KG1 (cell line): ENCODE measurements around the gene CYP1A1.
"Not testable (repeated sequence)": the region's sequence is repeated elsewhere in the genome, so short reads cannot be mapped to it uniquely, and the experiment has no call there.

Experiments used
- DNase-seq: peaks from one replicate; lab custom pipeline; 2025; lab: John Stamatoyannopoulos, UW

Gene CYP1A1

DNA sequence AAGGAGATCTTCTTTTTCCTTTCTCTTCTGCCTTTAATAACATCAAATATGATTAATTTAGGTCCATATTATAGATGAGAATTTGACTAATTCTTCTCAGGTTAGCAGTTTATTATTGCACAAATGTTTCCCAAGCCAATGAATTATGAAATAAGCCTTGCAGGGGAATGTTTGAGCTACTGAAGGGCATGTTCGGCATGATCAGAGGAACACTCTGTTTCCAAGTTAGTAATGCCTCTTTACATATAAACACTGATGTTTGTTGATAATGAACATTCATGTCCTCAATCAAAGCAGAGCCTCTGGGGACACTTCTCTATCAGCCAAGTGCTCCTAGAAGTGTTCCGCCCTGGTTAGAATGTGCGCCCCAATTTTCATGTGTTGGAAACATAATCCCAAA lies 10.0 kb upstream of the CYP1A1 start:
- DNase-seq, result no peak

DNA sequence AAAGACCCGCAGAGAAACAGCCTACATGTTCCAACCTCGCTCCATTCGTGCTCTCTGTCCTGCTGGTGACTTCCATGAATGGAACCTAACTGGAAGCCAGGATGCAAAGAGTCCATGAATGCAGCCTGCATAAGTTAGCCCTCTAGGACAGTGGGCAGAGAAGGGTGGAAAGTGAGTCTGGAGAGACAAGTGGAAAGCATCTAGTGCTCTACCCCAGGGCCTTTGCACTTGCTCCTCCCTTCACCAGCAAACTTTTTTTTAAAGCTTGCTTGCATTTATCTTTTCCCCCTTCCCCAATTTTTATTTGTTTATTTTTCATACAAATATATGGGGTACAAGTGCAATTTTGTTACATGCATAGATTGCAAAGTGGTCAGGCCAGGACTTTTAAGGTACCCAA lies 7.9 kb upstream of the CYP1A1 start:
- DNase-seq, result no peak

DNA sequence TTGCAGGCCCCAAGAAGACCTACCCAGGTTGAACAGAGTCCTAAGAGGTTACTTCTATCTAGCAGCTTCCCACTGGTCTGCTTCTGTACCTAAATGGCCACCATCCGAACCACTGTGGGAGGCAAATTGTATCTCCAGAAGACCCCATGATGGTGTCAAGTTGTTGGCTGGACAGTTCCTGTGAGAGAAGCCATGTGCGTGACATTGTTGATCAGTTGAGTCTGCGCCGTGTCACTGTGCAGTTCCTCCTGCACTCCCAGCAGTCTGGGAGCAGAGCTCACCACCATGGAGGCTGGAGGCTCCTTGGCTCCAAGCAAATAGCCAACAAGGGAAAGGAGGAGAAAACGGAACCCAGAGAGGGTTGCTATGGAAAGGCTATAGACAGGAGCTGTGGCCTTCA lies 7.5 kb upstream of the CYP1A1 start:
- no peak for DNase-seq

DNA sequence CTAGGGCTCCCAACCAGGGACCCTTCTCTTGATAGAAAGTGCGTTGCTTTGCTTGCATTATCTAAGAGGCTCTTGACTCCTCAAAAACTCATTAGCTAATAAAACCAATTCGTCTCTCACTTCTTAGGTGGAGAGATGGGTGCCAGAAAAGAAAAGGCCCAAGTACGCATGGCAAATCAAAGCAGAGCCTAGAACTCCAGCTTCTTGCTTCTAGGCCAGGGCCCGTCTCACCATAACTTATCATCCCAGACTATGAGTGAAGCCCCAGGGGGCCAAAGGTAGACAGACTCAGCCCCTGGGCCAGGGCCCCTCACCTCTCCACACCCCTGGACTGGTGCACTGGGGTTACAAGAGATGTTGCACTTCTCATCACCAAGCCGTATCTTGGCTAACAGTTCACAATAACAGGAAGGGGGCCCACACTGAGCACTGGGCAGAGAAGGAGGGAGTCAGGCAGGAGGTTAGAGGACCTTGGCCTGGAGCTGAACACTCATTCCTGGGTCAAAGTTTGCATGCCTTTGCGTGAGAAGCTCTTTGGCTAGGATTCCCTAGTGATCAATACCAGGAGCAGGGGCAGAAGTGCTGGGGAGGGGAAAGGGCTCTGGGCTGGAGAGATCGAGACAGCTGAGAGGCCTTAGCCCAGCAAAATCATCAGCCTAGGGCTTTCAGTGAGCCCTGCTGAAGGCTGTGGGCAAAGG lies 5.4 kb upstream of the CYP1A1 start:
- no peak for DNase-seq

DNA sequence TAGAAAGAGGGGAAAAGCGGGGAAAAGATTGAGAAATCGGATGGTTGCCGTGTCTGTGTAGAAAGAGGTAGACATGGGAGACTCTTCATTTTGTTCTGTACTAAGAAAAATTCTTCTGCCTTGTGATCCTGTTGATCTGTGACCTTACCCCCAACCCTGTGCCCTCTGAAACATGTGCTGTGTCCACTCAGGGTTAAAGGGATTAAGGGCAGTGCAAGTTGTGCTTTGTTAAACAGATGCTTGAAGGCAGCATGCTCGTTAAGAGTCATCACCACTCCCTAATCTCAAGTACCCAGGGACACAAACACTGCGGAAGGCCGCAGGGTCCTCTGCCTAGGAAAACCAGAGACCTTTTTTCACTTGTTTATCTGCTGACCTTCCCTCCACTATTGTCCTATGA lies 4.0 kb upstream of the CYP1A1 start:
- not testable (repeated sequence) for DNase-seq

DNA sequence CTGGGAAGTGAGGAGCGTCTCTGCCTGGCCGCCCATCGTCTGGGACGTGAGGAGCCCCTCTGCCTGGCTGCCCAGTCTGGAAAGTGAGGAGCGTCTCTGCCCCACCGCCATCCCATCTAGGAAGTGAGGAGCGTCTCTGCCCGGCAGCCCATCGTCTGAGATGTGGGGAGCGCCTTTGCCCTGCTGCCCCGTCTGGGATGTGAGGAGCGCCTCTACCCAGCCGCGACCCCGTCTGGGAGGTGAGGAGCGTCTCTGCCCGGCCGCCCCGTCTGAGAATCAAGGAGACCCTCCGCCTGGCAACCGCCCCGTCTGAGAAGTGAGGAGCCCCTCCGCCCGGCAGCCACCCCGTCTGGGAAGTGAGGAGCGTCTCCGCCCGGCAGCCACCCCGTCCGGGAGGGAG lies 3.4 kb upstream of the CYP1A1 start:
- not testable (repeated sequence) for DNase-seq

DNA sequence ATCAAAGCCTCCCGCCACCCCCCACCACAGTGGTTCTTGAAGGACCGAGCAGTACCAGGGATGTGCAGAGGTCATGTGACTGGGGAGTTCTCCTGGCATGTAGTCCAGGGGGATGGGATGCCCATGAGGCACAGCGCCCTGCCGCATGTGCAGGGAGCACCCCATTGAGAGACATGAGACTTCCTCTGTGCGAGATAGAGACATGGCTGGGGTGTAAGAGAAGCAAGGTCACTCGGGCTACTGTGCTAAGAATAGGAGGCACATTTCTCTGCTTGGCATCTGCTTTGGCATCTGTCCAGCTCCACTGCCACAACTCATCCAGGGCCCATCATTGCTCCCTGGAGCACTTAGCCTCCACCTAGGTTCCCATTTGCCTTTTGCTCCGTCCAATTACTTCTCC lies 2.4 kb upstream of the CYP1A1 start:
- no peak for DNase-seq

DNA sequence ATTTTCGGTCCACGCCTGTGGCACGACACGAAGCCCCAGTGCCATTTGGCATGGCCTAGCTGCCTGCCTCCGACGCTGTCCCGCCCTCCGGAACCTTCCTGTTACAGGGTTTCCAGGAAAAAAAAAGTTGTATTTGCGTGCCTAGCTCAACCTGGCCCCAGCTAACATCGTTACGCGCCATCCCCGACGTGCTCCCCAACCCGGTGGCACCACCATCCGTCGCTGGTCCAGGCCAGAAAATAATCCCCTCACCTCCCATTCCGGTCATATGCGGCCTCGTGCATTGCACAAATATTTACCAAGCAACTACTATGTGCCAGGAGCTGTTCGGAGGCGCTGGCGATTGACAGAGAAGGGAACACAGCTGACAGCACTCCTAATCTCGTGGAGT lies 1.4 kb upstream of the CYP1A1 start:
- no peak for DNase-seq

DNA sequence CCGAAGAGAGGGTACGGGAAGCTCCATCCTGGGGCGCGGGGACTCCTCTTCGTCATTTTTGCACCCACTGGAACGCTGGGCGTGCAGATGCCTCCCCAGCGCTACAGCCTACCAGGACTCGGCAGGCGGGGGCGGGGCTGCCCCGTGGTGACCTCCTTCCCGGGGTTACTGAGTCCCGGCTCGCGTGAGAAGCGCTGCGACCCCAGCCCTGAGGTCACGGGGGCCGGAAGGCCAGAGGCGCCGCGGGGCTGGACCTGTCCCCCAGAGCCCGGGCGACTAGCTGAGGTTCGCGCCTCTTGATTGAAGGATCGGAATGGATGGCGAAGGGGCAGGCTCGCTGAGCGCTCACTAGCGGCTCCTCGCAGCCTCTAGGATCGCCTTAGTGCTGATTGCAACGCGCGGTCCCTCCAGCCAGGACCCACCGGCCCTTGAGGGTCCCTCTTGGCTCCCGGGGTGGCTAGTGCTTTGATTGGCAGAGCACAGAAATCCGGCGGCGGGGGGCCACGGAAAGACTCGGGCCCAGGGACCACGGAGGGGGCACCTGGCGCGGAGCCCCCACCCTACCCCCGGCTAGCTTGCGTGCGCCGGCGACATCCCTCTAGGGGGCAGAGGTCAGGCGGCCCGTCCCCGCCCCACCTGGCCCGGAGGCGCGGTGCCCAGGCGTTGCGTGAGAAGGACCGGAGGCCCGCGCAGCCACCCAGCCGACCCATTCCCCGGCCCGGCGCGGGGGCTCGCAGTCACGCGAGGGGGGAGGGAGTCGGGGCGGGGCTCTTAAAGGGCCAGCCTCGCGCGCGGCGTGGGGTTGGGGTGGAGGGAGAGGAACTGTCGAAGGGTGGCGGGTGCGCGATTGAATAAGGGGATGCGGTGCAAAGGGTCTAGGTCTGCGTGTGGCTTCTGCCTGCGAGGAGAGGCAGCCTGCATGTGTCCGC lies 781 bp upstream of the CYP1A1 start:
- no peak for DNase-seq

DNA sequence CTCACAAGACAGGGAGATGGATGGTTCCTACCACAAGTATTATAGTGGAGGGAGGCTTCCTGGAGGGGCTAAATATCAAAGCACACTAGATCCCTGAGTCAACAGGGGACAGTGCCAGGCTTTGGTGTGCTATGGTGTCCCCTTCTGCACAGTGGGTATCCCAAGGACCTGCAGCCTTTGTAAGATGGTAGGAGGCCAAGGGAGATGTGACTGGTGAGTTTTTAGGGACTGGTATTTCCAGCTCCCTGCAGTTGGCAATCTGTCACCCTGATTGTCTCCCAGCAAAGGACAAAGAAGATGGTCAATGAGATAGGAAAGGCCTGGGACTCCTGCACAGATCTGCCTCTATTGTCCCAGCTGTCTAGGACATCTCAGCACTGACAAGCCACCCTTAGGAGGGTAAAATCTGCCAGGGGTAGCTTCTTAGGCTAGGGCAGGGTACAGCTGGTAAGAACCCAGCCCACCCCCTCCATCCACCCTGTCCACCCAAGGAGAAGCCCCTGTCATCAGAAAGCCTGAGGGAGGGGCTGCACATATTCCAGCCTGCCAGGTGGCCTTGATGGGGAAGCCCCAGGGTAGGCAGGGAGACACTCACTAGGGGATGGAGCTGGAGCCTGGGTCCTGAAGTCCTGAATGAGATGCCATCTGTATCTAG lies 631 bp downstream of the CYP1A1 start:
- DNase-seq, result no peak

DNA sequence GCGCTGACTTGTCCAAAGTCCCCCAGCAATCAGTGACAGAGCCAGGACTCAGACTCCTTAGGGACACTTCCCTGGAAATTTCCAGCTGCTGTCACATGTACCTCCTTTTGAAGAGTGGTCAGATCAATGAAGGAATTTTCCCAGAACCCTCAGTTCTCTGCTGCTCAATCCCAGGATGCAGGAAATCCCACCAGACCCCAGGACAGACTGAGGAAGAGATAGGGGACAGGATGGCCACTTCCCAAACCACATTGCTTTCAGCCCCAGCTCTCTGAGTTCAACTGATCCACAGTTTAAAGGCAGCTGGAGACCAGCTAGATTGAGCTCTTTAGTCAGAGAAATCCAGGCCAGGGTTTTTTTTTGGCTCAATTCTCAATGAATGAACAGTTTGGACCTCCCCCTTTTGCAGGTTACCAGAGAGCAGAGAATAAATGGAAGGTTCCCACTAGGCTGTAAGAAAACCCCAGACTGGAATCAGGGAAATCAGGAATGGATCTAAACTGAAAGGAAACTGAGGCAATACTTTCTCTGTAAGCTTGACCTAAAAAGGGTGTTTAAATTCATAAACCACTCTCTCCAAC lies 1.5 kb downstream of the CYP1A1 start:
- DNase-seq, result peak; percentile 57

DNA sequence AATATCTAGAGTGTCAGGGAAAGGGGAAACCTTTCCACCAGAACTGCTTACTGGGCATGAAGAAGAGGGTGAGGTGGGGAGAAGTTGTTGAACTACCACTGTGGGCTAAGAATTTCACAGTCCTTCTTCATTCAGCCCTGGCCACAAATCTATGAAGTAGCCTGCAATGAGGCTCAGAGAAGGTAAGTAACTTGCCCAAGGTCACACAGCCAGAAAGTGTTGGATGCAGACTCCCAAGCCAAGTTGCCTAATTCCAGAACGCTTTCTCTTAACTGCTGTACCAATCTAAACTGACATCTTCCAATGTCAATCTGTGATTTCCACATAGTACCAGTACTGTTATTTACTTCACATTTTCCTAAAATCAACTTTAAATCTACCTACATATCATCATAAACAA lies 2.1 kb downstream of the CYP1A1 start:
- no peak for DNase-seq

DNA sequence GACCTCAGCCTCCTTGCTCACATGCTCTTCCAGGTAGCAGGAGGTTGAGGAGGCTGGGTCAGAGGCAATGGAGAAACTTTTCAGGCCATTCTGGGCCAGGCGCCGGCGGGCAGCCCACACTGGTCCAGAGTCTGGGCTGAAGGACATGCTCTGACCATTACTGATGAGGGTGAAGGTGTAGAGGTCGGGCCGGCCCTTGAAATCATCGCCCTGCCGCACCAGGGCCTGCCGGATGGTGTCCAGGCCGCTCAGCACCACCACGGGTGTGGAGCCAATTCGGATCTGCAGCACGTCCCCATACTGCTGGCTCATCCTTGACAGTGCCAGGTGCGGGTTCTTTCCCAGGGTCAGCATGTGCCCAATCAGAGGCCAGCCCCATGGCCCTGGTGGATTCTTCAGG lies 2.7 kb downstream of the CYP1A1 start:
- no peak for DNase-seq

DNA sequence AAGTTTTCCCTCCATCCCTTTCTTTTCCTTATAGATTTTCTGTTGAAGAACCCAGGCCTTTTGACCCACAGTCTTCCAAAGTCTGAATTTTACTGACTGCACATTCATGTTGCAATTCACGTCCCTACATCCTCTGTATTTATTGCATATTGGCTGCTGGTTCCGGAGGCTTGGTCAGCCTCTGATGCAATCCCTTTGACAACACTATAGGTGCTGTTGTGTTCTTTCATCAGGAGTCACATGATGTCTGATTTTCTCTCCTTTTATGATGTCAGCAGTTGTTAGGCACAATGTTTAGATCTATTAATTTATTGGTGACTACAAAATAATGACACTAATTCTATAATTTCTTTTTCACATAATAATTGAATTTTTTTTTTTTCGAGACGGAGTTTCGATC lies 8.7 kb downstream of the CYP1A1 start:
- no peak for DNase-seq

DNA sequence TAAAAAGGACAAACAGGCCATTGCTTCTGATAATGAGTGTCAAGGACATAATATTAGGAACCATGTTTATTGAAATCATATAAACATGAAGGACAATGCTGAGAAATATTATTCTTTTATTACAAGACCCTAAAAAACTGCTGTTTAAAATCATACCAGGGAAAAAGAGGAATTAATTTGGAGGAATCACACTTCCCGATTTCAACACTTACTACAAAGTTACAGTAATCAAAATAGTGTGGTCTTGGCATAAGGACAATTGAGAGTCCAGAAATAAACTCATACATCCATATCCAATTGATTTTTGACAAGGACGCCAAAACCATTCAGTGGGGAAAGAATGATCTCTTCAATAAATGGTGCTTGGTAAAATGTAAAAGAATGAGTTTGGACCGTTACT lies 13.0 kb downstream of the CYP1A1 start:
- DNase-seq, result no peak

DNA sequence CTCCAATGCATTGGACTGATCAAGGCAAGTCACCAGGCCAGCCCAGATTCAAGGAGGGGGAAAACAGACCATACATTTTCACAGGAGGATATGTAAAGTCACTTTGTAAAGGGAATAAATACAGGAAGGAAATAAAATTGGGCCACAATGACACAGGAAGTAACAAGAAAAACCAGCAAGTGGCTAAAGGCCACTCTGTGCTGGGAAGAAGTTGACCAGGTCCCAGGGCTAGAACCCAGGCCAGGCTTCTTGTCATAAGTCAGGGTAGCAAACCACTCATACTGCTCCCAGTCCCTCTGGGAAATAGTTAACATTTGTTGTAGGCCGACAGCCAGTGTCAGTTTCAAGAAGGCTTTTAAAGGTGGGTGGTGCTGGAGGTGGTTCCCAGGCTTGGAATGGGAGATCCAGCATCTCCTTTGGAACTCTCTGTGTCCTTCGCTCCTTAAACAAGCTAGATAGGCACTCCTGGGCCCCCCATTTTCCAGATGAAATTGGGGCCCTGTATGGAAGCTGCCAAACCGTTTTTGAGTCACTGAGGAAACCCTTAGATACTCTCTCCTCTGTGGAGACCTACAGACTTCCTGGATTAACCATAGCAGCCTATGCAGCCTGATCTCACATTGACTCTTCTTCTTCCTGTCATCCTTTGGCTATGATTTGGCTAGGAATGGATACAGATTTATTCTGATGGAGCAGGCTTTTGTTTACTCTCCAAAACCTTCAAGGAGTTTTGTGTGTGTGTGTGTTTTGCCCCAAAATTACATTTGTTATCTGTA lies 14.8 kb downstream of the CYP1A1 start:
- no peak for DNase-seq

DNA sequence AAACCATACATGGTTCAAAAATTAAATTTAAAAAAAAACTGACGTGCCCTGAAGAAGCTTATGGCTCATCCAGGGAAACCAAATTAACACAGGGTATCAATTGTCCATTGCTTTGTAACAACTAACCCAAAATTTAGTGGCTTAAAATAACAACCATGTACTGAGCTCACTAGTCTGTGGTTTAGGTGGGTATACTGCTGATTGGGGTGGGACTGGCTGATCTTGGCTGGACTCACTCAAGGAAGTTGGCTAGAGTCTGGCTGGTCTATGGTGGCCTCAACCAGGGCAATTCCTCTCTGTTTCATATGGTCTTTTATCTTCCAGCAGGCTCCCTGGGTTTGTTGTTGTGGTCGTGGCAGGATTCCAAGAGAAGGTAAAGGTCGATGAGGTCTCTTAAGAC lies 15.4 kb downstream of the CYP1A1 start:
- no peak for DNase-seq

DNA sequence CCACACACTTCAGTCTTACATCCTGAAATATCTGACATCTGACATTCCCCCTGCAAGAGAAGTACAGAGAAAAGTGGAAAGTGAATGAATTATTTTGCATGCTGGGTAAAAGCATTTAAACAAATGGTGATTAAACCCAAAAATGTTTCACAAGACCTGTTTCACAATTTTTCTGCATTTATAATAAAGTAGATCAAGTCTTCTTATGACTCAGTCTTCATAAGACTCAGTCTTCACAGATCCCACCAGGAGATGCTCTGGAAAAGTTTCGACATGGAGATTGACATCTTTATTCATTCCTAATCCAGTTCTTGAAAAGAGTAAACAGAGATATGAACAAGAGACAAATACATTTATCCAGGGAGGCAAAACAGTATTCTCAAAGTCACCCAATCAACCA lies 16.3 kb downstream of the CYP1A1 start:
- no peak for DNase-seq

DNA sequence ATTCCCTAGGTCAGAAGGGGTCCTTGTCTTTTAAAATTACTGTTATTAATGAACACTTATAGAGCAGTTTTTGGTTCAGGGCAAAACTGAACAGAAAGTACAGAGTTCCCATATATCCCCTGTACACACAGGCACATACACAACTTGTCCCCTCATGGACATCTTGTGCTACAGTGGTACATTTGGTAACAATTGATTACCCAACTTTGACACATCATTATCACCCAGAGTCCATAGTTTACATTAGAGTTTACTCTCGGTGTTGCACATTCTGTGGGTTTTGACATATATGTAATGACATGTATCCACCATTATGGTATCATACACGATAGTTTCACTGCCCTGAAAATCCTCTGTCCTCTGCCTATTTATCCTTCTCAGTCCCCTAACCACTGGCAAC lies 28.5 kb downstream of the CYP1A1 start:
- no peak for DNase-seq

DNA sequence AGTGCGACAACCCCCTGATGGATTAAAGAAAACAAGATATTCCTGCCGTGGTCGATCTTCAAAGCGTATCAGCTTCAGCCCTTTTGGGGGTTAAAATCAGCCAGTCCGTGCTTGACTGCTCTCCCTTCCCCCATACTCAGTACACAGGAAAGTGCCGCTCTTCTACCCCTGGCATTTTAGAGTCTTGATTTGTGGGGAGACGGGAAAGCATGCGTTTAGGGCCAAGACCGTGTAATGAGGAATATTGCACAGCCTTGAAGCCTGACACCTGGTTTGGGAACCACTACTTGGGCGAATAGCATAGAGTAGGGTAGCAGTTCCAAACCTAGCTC lies 29.0 kb downstream of the CYP1A1 start:
- DNase-seq, result no peak

DNA sequence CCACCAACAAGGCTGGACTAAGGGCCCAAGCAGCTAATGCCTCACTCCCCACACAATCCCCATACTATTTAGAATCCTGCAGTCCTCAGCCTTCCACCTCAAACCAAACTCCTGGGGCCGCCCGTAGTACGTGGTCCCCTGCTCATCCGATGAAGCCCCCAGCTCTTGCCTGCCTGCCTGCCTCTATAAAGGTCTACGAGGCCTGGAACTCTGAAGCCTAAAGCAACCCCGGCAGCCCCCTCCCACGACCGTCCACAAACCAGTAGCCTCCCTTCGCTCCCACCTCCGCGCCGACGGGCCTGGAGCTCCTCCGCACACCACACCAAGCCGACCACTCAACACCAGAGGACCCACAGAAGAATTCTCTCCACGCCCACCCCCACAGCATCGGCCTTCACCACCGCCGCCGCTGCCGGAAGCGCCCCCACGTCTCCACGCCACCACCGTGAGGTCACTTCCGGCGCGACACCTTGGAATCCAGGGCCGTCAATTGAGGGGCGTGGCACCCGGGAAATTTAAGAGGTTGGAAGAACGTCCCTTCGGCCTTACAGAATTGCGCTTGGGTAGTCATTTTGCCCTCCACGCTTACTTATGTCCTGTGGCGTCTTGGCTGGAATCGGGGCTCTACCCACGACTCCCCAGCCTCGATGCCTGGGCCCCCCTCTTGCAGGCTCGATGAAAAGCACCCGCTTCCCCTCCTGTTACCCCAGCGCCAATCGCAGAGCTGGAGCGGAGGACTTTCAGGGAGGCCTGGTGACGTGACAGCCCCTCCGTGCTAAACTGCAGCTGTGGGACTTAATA lies 29.5 kb downstream of the CYP1A1 start, which contains the start of gene EDC3:
Gene EDC3 (minus strand): TSS at position 428 of the 801 bp plus-strand sequence. CDS start 20,900 bp downstream, outside the sequence.
- DNase-seq, result peak; percentile 77
